Muscle of back (tissue), 11 donors: ENCODE results near the gene NFAT5. TPM values are rescaled to one million over a fixed set of nuclear protein-coding genes. Genes with fewer than 3 reads are reported as not detected.
A peak's percentile ranks its signal among the peaks of the same experiment; 100 is the strongest.
"Not testable (repeated sequence)": the region's sequence is repeated elsewhere in the genome, so short reads cannot be mapped to it uniquely, and the experiment has no call there.

ENCODE experiments used
- DNase-seq, 3 donors: peaks; one replicate each; pipeline versions ENCODE4 v3.0.0 to v3.0.0-alpha.2; 2013
- polyA plus RNA-seq, 10 donors: library from polyadenylated mRNA; unstranded; fragments of 120-200 nt; gene quantifications; one replicate each; pipeline ENCODE4 v1.2.1, GENCODE V29; 2013; ENCODE audit not compliant: insufficient read length in 10 of 10

Gene NFAT5
- polyA plus RNA-seq, 10 donors: 10.3 to 22.7 (median 15.5) TPM

GRCh38 chr16:69546663-69547062 lies 19.1 kb upstream of the NFAT5 start:
- DNase-seq: not testable (repeated sequence)

GRCh38 chr16:69553332-69553731 lies 12.4 kb upstream of the NFAT5 start:
- DNase-seq: no peak

- DNase-seq: no peak
These were observed 11.3 kb upstream of the NFAT5 start for GRCh38 chr16:69554495-69554894.

DNA sequence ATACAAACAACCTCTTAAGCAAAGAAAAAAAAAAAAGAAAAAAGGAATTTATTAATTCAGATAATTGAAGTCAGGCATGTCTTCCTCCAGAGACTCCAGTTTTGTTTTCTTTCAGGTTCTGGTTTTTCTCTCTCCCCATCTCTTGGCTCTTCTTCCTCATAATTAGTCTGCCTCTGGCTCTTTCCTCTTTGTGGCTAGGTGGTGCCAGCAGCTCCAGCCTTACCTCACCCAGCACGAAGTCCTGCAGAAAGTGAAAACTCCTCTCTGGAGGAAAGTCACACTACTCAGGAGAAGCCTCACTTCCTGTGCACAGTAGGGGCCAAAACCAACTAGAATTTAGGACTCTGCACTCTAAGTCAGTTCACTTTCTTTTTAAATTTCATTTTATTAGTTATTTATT lies 10.3 kb upstream of the NFAT5 start:
- DNase-seq: no peak

GRCh38 chr16:69555867-69556266 lies 9.9 kb upstream of the NFAT5 start:
- DNase-seq: no peak

DNA sequence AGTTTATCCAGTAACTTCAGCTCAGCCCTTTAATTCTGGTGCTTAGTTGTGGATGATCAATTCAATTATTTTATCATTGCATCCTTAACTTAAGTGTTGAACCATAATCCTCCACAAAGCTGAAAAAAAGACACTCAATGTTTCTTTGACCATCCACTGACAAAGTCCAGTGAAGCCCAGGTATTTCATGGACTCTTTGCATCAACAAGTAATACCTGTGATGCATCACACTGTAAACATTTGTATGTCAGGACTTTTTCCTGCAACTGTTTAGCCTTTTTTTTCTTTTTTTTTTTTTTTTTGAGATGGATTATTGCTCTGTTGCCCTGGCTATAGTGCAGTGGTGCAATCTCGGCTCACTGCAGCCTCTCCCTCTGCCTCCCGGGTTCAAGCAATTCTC lies 6.6 kb upstream of the NFAT5 start:
- DNase-seq: no peak

DNA sequence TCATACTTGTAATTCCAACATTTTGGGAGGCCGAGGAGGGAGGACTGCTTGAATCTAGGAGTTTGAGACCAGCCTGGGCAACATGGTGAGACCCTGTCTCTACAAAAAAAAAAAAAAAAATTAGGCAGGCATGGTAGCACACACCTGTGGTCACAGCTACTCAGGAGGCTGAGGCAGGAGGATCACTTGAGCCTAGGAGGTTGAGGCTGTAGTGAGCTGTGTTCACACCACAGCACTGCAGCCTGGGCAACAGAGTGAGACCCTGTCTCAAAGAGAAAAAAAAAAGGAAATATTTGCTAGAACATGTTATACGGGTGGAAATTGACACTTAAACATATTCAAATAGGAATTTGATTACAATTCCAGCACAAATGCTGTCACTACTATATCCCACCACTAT lies 4.4 kb upstream of the NFAT5 start:
- not testable (repeated sequence) for DNase-seq

DNA sequence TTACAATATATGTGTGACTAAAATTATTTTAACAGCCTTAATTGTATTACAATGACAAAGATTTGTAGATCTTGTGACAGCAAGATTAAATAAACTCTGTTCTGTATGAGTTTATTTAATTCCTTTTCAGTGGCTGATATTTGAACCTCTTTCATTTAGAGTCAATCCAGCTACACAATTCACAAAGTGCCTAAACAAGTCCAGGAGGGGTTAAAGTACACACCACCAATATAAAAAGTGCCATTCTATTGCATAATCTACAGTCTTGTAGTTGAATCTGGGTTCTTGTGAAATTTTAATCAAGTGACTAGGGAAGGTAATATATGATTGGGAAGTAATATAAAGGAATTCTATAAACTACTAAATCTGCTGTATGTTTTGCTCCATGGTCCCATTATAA lies 3.9 kb upstream of the NFAT5 start:
- DNase-seq: no peak

GRCh38 chr16:69562813-69563212 lies 3.0 kb upstream of the NFAT5 start:
- no peak for DNase-seq

DNA sequence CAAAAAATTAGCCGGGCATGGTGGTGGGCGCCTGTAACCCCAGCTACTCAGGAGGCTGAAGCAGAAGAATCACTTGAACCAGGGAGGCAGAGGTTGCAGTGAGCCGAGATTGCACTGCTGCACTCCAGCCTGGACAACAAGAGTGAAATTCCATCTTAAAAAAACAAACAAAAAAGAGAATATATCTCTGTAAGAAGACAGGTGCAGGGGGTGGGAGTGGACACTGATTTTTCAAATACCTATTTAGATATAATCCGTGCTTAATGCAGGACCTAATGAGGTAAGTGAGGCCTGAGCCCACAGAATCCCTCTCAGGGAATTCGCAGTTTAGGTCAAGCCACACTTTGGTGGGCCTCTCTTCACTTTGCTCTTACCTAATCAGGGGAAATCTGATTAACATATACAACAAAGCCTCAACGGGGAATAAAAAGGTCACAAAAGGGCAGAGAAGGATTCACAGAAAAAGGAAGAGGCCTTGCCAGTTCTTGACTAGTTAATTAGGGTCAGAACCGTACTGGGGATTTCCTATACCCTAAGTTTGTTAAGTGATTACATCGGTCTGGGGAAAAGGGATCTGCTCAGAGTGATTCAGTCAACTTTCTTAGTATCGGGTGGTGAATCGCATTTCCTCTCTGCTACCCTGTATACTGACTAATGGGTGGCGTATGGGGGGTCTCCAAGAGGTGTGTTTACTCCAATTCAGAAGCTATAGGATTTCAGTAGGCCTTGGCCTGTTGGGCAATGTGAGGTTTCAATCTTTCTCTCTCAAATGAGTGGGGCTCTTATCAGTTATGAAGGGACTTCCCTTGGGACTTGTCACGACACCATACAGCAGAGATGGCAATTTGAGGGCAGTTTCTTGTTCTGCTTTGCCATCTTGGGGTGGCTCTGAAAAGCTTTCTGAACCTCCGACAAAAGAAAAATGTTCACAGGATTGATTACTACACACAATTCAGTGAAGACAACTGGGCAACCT lies 1.9 kb upstream of the NFAT5 start:
- peak; percentile 6 to 15 (median 10) for DNase-seq

- DNase-seq: peak in 1 of 3 donors; percentile 26
These were observed 708 bp upstream of the NFAT5 start for GRCh38 chr16:69564845-69565670.

GRCh38 chr16:69566240-69566980 lies 644 bp downstream of the NFAT5 start:
- DNase-seq: peak; percentile 56 to 90 (median 80)

- DNase-seq: peak in 1 of 3 donors; percentile 3
These were observed 1.4 kb downstream of the NFAT5 start for GRCh38 chr16:69566981-69567680.

GRCh38 chr16:69568676-69569075 lies 2.9 kb downstream of the NFAT5 start:
- DNase-seq: no peak

- DNase-seq: not testable (repeated sequence)
These were observed 13.0 kb downstream of the NFAT5 start for GRCh38 chr16:69578771-69579170.

GRCh38 chr16:69579783-69580481 lies 14.2 kb downstream of the NFAT5 start:
- no peak for DNase-seq

DNA sequence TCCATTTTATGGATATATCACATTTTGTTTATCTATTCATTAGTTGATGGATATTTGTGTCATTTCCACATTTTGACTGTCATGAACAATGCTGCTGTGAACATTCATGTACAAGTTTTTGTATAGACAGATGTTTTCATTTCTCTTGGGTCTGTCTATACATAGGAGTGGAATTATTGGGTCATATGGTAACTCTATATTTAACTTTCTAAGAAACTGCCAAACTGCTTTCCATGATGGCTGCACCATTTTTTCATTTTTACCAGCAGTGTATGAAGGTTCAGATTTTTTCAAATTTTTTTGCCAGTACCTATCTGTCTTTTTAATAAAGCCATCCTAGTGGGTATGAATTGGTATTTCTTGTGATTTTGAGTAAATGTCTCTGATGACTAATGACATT lies 15.5 kb downstream of the NFAT5 start:
- peak in 1 of 3 donors; percentile 2 for DNase-seq

DNA sequence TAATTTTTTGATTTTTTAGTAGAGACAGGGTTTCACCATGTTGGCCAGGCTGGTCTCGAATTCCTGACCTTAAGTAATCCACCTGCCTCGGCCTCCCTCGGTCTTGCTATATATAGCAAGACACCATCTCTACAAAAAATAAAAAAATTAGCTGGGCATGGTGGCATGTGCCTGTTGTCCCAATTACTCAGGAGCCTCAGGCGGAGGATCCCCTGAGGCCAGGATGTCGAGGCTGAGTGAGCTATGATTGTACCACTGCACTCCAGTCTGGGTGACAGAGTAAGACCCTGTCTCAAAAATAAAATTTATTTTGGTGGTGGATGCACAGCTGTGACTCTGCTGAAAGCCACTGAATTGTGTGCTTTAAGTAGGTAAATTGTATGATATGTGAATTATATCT lies 18.7 kb downstream of the NFAT5 start:
- DNase-seq: not testable (repeated sequence)

DNA sequence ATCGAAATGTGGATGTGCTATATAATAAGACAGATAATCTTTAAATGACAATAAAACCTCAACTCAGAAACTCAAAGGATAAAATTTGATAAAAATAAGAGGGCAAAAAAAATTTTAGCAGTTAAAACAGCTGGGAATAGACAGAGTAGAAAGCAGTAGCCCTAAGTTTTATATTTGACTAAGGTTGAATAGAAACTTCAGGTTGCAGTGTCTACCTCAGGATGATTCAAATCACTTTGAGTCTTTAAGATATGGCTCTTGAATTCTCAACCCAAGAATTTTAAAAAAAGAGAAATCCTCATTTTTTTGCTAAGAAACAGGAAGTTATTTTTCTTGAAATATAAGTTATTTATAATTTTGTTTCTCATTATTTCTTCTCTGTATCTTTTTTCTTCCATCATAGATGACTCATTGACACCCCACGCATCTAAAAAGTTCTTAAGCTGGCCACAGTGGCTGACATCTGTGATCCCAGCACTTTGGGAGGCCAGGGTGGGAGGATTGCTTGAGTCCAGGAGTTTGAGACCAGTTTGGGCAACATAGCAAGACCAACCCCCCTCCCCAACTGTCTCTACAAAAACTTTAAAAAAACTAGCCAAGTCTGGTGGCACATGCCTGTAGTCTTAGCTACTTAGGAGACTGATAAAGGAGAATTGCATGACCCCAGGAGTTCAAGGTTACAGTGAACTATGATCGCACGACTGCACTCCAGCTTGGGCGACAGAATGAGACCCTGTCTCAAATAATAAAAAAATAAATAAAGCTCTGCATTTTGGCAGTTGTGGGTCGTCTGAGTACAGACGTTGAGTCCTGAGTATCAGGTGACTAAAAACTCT lies 23.9 kb downstream of the NFAT5 start:
- no peak for DNase-seq

DNA sequence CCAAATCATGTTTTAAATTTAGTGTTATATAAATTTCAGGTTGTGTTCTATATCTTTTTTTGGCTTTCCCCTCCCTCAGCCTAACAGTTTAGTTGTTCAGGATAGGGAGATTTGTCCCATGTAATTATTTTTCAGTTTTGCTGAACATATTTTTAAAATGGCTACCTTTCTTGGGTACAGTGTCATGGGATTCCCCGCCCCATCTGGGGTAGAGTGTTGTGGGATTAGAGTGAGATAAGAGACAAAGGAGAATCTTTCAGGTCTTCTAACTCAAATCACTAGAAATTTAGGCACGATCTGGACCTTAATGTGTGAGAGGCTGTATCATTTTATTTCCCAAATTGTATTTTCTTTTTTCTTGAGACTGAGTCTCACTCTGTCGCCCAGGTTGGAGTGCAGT lies 24.8 kb downstream of the NFAT5 start:
- no peak for DNase-seq
